K562 (cell line): Measurements from ENCODE around the gene ALG1. TPM values are rescaled to one million over a fixed set of nuclear protein-coding genes. Genes with fewer than 3 reads are reported as not detected.

ENCODE experiments used
- CBX3 ChIP-seq, 2 experiments: IDR thresholded peaks; 1 replicate in 1 of 2; 2 replicates in 1 of 2; pipeline ENCODE4 v1.6.1; 2012; ENCODE audit warnings: inconsistent platforms in 2 of 2, low read length in 2 of 2, borderline replicate concordance in 1 of 2, control low read depth in 1 of 2
- DMBX1 ChIP-seq: fragments of 250-450 bp; sonication (Bioruptor Pico); IDR thresholded peaks from 2 replicates; pipeline ENCODE4 v1.8.0; 2022; ENCODE audit warnings: inconsistent platforms, mild to moderate bottlenecking, moderate library complexity, borderline replicate concordance
- NR2F6 ChIP-seq: fragments of 450-650 bp; formaldehyde crosslinking; IDR thresholded peaks from 2 replicates; pipeline ENCODE4 v1.4.0; 2020; ENCODE audit warnings: mild to moderate bottlenecking
- NRF1 ChIP-seq, 2 experiments: fragments of 450-650 bp; IDR thresholded peaks in 1 of 2; conservative IDR thresholded peaks in 1 of 2; 2 replicates each; pipeline ENCODE4 v1.6.1; 2014; ENCODE audit warnings: mild to moderate bottlenecking in 2 of 2
- TAF15 ChIP-seq: fragments of 200-400 bp; formaldehyde crosslinking; IDR thresholded peaks from 2 replicates; pipeline ENCODE4 v1.6.1; 2017; ENCODE audit warnings: mild to moderate bottlenecking, low read depth, low read length, moderate library complexity
- TCF7 ChIP-seq: sonication (generic); IDR thresholded peaks from 2 replicates; pipeline ENCODE4 v1.6.1; 2016; ENCODE audit warnings: antibody characterized with exemption, borderline replicate concordance
- TCF7L2 ChIP-seq: fragments of 150-350 bp; IDR thresholded peaks from 2 replicates; pipeline ENCODE4 v1.6.1; 2016; ENCODE audit warnings: low read depth, mild to moderate bottlenecking, low read length, moderate library complexity
- ZNF212 ChIP-seq: fragments of 450-650 bp; formaldehyde crosslinking; IDR thresholded peaks from 2 replicates; pipeline ENCODE4 v1.4.0; 2020; ENCODE audit warnings: mild to moderate bottlenecking
- ZNF224 ChIP-seq: sonication (generic); formaldehyde crosslinking; IDR thresholded peaks from 2 replicates; pipeline ENCODE4 v1.8.0; 2022; ENCODE audit warnings: mild to moderate bottlenecking, missing genetic modification reagents
- polyA plus RNA-seq, 8 experiments: library from polyadenylated mRNA; depleted of rRNA in 4 of 8; stranded (reverse) in 5 of 8; unstranded in 3 of 8; fragments of >200 nt; fragmentation: Nextera tagmentation in 2 of 8; fragmentation: Illumina TruSeq in 1 of 8; extraction: Ambion mirVana in 2 of 8; extraction: Trizol in 1 of 8; gene quantifications; 2 replicates each; pipeline versions ENCODE4 v1.2.1 to v1.2.3, GENCODE V29; 2011 to 2014; ENCODE audit warnings: inconsistent platforms in 1 of 8, missing spikeins in 1 of 8
- total RNA-seq, 7 experiments: library from RNA; depleted of rRNA in 6 of 7; stranded (reverse); fragments of >200 nt in 6 of 7; fragmentation: Illumina TruSeq in 2 of 7; extraction: Trizol in 2 of 7; gene quantifications; 2 replicates each; pipeline versions ENCODE4 v1.2.1 to v1.2.3, GENCODE V29; 2011 to 2021; ENCODE audit warnings: low replicate concordance in 1 of 7
- TF ChIP-seq, protein P1 (sequence below), 2 experiments: fragments of 450-650 bp; IDR thresholded peaks; 2 replicates each; pipeline ENCODE4 v1.6.1; 2018; ENCODE audit warnings: mild to moderate bottlenecking in 2 of 2, low read depth in 1 of 2; ENCODE audit not compliant: partially characterized antibody in 2 of 2
- TF ChIP-seq, protein P2 (sequence below), 2 experiments: fragments of 150-350 bp in 1 of 2; IDR thresholded peaks; 2 replicates each; pipeline ENCODE4 v1.6.1; 2012 to 2016; ENCODE audit warnings: low read depth in 2 of 2, low read length in 2 of 2, mild to moderate bottlenecking in 1 of 2, moderate library complexity in 1 of 2
- TF ChIP-seq, protein P3 (sequence below): fragments of 450-650 bp; IDR thresholded peaks from 2 replicates; pipeline ENCODE4 v1.6.1; 2016; ENCODE audit warnings: antibody characterized with exemption
- TF ChIP-seq, protein P4 (sequence below): fragments of 450-650 bp; formaldehyde crosslinking; conservative IDR thresholded peaks from 2 replicates; pipeline ENCODE4 v1.4.0; 2022; ENCODE audit warnings: mild to moderate bottlenecking, missing genetic modification characterization
- TF ChIP-seq, protein P5 (sequence below): fragments of 250-450 bp; sonication (Bioruptor Pico); IDR thresholded peaks from 2 replicates; pipeline ENCODE4 v1.5.0; 2020; ENCODE audit warnings: mild to moderate bottlenecking, borderline replicate concordance

The ALG1 gene
- total and polyA plus RNA-seq, 9 of the 15 experiments (the other 6 are each of a cell fraction or from before 2014, with no cell fraction given) = 1.1 to 26.4 (median 18.3) TPM

DNA sequence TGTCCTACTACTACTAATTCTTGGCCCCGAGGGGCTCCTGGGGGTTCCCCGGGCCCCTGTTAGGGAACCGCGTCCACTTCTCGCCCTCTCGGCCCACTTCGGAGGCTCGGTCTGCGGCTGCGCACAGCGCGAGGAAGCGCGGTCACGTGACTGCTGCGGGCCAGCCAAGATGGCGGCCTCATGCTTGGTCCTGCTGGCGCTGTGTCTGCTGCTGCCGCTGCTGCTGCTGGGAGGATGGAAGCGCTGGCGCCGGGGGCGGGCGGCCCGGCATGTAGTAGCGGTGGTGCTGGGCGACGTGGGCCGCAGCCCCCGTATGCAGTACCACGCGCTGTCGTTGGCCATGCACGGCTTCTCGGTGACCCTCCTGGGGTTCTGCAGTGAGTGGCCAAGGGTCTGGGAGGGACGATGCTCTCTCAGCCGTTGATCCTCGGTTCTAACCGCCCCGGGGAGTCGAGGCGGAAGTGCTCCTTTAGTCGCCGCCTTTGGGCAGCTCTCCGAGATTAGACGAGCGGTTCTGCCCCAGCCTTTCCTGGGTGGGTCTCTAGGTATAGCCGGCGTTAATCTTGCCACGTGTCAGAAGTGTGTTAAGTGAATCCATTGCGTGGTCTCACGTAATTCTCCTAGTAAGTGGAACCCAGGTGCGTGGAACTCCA, at the start of gene ALG1 (continued):
- TF ChIP-seq, protein P1, sequence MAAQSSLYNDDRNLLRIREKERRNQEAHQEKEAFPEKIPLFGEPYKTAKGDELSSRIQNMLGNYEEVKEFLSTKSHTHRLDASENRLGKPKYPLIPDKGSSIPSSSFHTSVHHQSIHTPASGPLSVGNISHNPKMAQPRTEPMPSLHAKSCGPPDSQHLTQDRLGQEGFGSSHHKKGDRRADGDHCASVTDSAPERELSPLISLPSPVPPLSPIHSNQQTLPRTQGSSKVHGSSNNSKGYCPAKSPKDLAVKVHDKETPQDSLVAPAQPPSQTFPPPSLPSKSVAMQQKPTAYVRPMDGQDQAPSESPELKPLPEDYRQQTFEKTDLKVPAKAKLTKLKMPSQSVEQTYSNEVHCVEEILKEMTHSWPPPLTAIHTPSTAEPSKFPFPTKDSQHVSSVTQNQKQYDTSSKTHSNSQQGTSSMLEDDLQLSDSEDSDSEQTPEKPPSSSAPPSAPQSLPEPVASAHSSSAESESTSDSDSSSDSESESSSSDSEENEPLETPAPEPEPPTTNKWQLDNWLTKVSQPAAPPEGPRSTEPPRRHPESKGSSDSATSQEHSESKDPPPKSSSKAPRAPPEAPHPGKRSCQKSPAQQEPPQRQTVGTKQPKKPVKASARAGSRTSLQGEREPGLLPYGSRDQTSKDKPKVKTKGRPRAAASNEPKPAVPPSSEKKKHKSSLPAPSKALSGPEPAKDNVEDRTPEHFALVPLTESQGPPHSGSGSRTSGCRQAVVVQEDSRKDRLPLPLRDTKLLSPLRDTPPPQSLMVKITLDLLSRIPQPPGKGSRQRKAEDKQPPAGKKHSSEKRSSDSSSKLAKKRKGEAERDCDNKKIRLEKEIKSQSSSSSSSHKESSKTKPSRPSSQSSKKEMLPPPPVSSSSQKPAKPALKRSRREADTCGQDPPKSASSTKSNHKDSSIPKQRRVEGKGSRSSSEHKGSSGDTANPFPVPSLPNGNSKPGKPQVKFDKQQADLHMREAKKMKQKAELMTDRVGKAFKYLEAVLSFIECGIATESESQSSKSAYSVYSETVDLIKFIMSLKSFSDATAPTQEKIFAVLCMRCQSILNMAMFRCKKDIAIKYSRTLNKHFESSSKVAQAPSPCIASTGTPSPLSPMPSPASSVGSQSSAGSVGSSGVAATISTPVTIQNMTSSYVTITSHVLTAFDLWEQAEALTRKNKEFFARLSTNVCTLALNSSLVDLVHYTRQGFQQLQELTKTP (IDR thresholded peaks at IDR 0.05; ENCODE audit: low read depth in 1 of 2, partially characterized antibody in 2 of 2) = peak in 1 of 2 experiments; percentile 62
- TF ChIP-seq, protein P2, sequence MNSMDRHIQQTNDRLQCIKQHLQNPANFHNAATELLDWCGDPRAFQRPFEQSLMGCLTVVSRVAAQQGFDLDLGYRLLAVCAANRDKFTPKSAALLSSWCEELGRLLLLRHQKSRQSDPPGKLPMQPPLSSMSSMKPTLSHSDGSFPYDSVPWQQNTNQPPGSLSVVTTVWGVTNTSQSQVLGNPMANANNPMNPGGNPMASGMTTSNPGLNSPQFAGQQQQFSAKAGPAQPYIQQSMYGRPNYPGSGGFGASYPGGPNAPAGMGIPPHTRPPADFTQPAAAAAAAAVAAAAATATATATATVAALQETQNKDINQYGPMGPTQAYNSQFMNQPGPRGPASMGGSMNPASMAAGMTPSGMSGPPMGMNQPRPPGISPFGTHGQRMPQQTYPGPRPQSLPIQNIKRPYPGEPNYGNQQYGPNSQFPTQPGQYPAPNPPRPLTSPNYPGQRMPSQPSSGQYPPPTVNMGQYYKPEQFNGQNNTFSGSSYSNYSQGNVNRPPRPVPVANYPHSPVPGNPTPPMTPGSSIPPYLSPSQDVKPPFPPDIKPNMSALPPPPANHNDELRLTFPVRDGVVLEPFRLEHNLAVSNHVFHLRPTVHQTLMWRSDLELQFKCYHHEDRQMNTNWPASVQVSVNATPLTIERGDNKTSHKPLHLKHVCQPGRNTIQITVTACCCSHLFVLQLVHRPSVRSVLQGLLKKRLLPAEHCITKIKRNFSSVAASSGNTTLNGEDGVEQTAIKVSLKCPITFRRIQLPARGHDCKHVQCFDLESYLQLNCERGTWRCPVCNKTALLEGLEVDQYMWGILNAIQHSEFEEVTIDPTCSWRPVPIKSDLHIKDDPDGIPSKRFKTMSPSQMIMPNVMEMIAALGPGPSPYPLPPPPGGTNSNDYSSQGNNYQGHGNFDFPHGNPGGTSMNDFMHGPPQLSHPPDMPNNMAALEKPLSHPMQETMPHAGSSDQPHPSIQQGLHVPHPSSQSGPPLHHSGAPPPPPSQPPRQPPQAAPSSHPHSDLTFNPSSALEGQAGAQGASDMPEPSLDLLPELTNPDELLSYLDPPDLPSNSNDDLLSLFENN (IDR thresholded peaks at IDR 0.05; ENCODE audit: low read depth in 2 of 2, low read length in 2 of 2) = no peak
- TF ChIP-seq, protein P3, sequence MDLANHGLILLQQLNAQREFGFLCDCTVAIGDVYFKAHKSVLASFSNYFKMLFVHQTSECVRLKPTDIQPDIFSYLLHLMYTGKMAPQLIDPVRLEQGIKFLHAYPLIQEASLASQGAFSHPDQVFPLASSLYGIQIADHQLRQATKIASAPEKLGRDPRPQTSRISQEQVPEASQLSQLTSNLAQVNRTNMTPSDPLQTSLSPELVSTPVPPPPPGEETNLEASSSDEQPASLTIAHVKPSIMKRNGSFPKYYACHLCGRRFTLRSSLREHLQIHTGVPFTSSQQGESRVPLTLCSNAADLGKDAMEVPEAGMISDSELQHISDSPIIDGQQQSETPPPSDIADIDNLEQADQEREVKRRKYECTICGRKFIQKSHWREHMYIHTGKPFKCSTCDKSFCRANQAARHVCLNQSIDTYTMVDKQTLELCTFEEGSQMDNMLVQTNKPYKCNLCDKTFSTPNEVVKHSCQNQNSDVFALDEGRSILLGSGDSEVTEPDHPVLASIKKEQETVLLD = peak; percentile 53; the same call in 1 of the 2 replicates
- TF ChIP-seq TCF7L2 = no peak
- TF ChIP-seq, protein P4, sequence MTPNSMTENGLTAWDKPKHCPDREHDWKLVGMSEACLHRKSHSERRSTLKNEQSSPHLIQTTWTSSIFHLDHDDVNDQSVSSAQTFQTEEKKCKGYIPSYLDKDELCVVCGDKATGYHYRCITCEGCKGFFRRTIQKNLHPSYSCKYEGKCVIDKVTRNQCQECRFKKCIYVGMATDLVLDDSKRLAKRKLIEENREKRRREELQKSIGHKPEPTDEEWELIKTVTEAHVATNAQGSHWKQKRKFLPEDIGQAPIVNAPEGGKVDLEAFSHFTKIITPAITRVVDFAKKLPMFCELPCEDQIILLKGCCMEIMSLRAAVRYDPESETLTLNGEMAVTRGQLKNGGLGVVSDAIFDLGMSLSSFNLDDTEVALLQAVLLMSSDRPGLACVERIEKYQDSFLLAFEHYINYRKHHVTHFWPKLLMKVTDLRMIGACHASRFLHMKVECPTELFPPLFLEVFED = no peak
- TF ChIP-seq DMBX1 (CRISPR knock-in tag) = no peak
- TF ChIP-seq NRF1 (conservative IDR thresholded peaks at IDR 0.05 in 1 of 2, IDR thresholded peaks at IDR 0.05 in 1 of 2) = peak; percentile 90 to 93
- TF ChIP-seq TAF15 = no peak
- TF ChIP-seq ZNF224 = no peak
- TF ChIP-seq CBX3 (IDR thresholded peaks at IDR 0.05; ENCODE audit: borderline replicate concordance in 1 of 2, low read length in 2 of 2) = peak in 1 of 2 experiments; percentile 67; a peak in 2 of 3 replicates
- TF ChIP-seq, protein P5, sequence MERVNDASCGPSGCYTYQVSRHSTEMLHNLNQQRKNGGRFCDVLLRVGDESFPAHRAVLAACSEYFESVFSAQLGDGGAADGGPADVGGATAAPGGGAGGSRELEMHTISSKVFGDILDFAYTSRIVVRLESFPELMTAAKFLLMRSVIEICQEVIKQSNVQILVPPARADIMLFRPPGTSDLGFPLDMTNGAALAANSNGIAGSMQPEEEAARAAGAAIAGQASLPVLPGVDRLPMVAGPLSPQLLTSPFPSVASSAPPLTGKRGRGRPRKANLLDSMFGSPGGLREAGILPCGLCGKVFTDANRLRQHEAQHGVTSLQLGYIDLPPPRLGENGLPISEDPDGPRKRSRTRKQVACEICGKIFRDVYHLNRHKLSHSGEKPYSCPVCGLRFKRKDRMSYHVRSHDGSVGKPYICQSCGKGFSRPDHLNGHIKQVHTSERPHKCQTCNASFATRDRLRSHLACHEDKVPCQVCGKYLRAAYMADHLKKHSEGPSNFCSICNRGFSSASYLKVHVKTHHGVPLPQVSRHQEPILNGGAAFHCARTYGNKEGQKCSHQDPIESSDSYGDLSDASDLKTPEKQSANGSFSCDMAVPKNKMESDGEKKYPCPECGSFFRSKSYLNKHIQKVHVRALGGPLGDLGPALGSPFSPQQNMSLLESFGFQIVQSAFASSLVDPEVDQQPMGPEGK (CRISPR knock-in tag) = no peak
- no peak for TF ChIP-seq TCF7
- no peak for TF ChIP-seq ZNF212 (CRISPR knock-in tag)
- no peak for TF ChIP-seq NR2F6 (CRISPR knock-in tag)
